ENCODE results near the gene DNAAF5. TPM values are rescaled to one million over a fixed set of nuclear protein-coding genes. Genes with fewer than 3 reads are reported as not detected.

DNAAF5 gene
- total and polyA plus RNA-seq, 9 of the 15 experiments (the other 6 are each of a cell fraction or from before 2014, with no cell fraction given), result 3.1 to 69.7 (median 19.1) TPM

DNA sequence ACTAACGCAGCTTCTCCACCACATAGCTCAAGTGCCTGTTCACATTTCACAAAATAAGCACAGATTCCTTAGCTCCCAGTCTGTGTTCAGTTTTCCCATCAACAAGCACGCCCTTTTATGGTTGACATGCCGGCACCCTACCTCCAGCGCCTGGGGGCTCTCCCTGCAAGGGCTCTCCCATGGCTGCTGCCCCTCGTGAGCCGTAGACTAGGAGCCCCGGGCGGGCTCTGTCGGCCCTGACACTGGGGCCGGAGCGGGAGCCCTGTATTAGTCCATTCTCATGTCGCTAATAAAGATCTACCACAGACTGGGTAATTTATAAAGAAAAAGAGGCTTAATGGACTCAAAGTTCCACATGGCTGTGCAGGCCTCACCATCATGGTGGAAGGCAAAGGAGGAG, 34.6 kb downstream of the DNAAF5 start (continued):
- TF ChIP-seq, protein P1, sequence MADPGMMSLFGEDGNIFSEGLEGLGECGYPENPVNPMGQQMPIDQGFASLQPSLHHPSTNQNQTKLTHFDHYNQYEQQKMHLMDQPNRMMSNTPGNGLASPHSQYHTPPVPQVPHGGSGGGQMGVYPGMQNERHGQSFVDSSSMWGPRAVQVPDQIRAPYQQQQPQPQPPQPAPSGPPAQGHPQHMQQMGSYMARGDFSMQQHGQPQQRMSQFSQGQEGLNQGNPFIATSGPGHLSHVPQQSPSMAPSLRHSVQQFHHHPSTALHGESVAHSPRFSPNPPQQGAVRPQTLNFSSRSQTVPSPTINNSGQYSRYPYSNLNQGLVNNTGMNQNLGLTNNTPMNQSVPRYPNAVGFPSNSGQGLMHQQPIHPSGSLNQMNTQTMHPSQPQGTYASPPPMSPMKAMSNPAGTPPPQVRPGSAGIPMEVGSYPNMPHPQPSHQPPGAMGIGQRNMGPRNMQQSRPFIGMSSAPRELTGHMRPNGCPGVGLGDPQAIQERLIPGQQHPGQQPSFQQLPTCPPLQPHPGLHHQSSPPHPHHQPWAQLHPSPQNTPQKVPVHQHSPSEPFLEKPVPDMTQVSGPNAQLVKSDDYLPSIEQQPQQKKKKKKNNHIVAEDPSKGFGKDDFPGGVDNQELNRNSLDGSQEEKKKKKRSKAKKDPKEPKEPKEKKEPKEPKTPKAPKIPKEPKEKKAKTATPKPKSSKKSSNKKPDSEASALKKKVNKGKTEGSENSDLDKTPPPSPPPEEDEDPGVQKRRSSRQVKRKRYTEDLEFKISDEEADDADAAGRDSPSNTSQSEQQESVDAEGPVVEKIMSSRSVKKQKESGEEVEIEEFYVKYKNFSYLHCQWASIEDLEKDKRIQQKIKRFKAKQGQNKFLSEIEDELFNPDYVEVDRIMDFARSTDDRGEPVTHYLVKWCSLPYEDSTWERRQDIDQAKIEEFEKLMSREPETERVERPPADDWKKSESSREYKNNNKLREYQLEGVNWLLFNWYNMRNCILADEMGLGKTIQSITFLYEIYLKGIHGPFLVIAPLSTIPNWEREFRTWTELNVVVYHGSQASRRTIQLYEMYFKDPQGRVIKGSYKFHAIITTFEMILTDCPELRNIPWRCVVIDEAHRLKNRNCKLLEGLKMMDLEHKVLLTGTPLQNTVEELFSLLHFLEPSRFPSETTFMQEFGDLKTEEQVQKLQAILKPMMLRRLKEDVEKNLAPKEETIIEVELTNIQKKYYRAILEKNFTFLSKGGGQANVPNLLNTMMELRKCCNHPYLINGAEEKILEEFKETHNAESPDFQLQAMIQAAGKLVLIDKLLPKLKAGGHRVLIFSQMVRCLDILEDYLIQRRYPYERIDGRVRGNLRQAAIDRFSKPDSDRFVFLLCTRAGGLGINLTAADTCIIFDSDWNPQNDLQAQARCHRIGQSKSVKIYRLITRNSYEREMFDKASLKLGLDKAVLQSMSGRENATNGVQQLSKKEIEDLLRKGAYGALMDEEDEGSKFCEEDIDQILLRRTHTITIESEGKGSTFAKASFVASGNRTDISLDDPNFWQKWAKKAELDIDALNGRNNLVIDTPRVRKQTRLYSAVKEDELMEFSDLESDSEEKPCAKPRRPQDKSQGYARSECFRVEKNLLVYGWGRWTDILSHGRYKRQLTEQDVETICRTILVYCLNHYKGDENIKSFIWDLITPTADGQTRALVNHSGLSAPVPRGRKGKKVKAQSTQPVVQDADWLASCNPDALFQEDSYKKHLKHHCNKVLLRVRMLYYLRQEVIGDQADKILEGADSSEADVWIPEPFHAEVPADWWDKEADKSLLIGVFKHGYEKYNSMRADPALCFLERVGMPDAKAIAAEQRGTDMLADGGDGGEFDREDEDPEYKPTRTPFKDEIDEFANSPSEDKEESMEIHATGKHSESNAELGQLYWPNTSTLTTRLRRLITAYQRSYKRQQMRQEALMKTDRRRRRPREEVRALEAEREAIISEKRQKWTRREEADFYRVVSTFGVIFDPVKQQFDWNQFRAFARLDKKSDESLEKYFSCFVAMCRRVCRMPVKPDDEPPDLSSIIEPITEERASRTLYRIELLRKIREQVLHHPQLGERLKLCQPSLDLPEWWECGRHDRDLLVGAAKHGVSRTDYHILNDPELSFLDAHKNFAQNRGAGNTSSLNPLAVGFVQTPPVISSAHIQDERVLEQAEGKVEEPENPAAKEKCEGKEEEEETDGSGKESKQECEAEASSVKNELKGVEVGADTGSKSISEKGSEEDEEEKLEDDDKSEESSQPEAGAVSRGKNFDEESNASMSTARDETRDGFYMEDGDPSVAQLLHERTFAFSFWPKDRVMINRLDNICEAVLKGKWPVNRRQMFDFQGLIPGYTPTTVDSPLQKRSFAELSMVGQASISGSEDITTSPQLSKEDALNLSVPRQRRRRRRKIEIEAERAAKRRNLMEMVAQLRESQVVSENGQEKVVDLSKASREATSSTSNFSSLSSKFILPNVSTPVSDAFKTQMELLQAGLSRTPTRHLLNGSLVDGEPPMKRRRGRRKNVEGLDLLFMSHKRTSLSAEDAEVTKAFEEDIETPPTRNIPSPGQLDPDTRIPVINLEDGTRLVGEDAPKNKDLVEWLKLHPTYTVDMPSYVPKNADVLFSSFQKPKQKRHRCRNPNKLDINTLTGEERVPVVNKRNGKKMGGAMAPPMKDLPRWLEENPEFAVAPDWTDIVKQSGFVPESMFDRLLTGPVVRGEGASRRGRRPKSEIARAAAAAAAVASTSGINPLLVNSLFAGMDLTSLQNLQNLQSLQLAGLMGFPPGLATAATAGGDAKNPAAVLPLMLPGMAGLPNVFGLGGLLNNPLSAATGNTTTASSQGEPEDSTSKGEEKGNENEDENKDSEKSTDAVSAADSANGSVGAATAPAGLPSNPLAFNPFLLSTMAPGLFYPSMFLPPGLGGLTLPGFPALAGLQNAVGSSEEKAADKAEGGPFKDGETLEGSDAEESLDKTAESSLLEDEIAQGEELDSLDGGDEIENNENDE (IDR thresholded peaks at IDR 0.05; ENCODE audit: low read depth, low read length), result no peak
- TF ChIP-seq SREBF2 (CRISPR knock-in tag; IDR thresholded peaks at IDR 0.05) (no peak), RFX5 (IDR thresholded peaks at IDR 0.05; ENCODE audit: low read depth, low read length) (no peak), NFIC (IDR thresholded peaks at IDR 0.05) (no peak), HDAC3 (IDR thresholded peaks at IDR 0.05; ENCODE audit: borderline replicate concordance, partially characterized antibody) (no peak)

Data from K562 (cell line).